ENCODE measurements around the gene ETS2.

The ETS2 gene

GRCh38 chr21:38807441-38807871 is 1.7 kb downstream of the ETS2 start:
- Histone ChIP-seq H3K4me3 (replicated peaks; ENCODE audit: insufficient read depth, low read length) (peak overlapping the region; percentile 59), H3K27ac (replicated peaks) (peak overlapping the region; percentile 95), H3K27me3 (ENCODE audit: insufficient read depth, poor library complexity, severe bottlenecking) (no peaks in the 10 kb centered on the region)
- DNase-seq (ENCODE audit: low read depth in 1 of 2, low spot score in 1 of 2): no peak
- no peak for TF ChIP-seq GABPA (IDR thresholded peaks at IDR 0.05; ENCODE audit: low read depth)
- TF ChIP-seq, protein P1, sequence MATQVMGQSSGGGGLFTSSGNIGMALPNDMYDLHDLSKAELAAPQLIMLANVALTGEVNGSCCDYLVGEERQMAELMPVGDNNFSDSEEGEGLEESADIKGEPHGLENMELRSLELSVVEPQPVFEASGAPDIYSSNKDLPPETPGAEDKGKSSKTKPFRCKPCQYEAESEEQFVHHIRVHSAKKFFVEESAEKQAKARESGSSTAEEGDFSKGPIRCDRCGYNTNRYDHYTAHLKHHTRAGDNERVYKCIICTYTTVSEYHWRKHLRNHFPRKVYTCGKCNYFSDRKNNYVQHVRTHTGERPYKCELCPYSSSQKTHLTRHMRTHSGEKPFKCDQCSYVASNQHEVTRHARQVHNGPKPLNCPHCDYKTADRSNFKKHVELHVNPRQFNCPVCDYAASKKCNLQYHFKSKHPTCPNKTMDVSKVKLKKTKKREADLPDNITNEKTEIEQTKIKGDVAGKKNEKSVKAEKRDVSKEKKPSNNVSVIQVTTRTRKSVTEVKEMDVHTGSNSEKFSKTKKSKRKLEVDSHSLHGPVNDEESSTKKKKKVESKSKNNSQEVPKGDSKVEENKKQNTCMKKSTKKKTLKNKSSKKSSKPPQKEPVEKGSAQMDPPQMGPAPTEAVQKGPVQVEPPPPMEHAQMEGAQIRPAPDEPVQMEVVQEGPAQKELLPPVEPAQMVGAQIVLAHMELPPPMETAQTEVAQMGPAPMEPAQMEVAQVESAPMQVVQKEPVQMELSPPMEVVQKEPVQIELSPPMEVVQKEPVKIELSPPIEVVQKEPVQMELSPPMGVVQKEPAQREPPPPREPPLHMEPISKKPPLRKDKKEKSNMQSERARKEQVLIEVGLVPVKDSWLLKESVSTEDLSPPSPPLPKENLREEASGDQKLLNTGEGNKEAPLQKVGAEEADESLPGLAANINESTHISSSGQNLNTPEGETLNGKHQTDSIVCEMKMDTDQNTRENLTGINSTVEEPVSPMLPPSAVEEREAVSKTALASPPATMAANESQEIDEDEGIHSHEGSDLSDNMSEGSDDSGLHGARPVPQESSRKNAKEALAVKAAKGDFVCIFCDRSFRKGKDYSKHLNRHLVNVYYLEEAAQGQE (IDR thresholded peaks at IDR 0.05; ENCODE audit: insufficient replicate concordance, low read depth): peak; percentile 51

- Histone ChIP-seq H3K4me3 (replicated peaks; ENCODE audit: insufficient read depth, low read length) (peak overlapping the region; percentile 59; the same call in 1 of the 2 replicates), H3K27ac (replicated peaks) (peak overlapping the region; percentile 95), H3K27me3 (ENCODE audit: insufficient read depth, poor library complexity, severe bottlenecking) (no peaks in the 10 kb centered on the region)
- DNase-seq (ENCODE audit: low read depth in 1 of 2, low spot score in 1 of 2): no peak
- TF ChIP-seq POLR2AphosphoS5 (IDR thresholded peaks at IDR 0.05; ENCODE audit: low read depth) (no peak), CTCF (IDR thresholded peaks at IDR 0.05; ENCODE audit: insufficient read depth, low read length) (no peak), SPI1 (IDR thresholded peaks at IDR 0.05; ENCODE audit: borderline replicate concordance, low read depth) (no peak), GABPA (IDR thresholded peaks at IDR 0.05; ENCODE audit: low read depth) (no peak)
- TF ChIP-seq, protein P1 (IDR thresholded peaks at IDR 0.05; ENCODE audit: insufficient replicate concordance, low read depth): no peak
These were observed 2.3 kb downstream of the ETS2 start for GRCh38 chr21:38807986-38808385.

DNA sequence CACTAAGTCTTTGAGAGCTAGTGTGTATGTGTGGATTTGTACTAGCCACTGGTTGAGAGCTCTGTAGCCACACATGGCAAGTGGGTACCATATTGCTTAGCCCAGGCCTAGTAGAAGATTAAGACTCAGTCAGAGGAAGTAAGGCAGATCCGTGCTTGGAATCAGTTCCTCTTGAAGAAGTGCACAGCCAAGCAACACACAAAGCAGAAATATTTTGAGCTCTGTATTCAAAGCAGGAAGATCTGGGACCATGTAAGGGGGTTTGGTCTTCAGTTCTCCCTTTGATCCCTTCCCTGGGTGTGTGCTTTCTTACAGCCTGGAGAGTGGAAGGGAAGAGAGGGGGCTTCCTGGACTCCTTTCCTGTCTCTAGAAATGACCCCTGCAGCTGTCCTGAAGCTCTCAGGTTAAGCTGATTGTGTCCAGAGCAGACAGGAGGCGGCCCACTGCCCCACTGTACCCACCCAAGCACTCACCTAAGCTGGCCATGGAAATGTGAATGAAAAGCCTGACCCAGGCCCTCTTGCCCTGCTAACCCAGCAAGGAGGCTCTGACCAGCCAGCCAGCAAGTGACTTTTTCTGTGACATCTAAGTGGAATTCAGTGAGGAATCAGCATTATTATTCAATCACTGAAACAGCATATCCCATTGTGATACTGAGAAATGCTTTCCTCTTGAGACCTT is 3.6 kb downstream of the ETS2 start:
- Histone ChIP-seq H3K4me3 (replicated peaks; ENCODE audit: insufficient read depth, low read length) (no peak overlapping the region), H3K27ac (replicated peaks) (peak overlapping the region; percentile 12; the same call in 1 of the 2 replicates), H3K27me3 (ENCODE audit: insufficient read depth, poor library complexity, severe bottlenecking) (no peaks in the 10 kb centered on the region)
- DNase-seq (ENCODE audit: low read depth in 1 of 2, low spot score in 1 of 2): peak in 1 of 2 experiments; percentile 53
- TF ChIP-seq SPI1 (IDR thresholded peaks at IDR 0.05; ENCODE audit: borderline replicate concordance, low read depth) (peak; percentile 69; the same call in 1 of the 2 replicates), CTCF (IDR thresholded peaks at IDR 0.05; ENCODE audit: insufficient read depth, low read length) (no peak)

DNA sequence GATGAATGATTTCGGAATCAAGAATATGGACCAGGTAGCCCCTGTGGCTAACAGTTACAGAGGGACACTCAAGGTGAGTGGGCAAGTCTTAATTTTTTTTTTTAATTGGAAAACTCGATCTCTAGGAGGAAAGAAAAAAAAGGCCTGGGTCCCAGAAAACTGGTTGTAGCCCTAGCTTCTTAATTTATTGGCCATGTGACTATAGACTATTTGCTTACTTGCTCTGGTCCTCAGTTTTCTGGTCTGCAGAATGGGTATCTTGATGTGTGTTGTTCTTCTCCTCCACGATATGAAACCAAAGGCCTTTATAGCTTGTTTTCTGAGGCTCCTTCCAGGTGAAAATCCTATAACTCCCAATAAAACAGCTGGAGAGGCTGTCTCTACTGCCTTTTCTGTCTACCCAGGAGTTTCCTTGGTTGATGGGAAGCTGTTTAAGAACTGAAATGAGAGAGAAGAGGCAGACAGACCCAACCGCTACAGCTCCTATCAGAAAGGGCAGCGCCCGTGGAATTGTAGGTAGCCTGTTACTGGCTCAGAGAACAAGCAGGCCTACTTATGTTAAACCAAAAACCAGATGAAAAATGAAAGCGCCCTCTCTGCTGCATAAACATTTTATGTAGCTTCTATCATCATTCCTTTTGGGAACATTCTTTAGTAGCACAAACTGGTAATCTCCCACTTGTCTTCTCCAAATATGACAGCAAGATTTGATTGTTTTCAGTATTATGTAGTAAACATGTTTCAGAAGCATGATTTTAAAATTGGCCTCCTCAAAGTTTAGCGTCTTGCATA is 4.5 kb downstream of the ETS2 start:
- Histone ChIP-seq H3K27ac (replicated peaks) (no peak overlapping the region; the same call in 1 of the 2 replicates), H3K4me3 (replicated peaks; ENCODE audit: insufficient read depth, low read length) (no peak overlapping the region), H3K27me3 (ENCODE audit: insufficient read depth, poor library complexity, severe bottlenecking) (no peaks in the 10 kb centered on the region)
- no peak for TF ChIP-seq SPI1 (IDR thresholded peaks at IDR 0.05; ENCODE audit: borderline replicate concordance, low read depth)
- TF ChIP-seq GABPA (IDR thresholded peaks at IDR 0.05; ENCODE audit: low read depth): no peak
- TF ChIP-seq POLR2AphosphoS5 (IDR thresholded peaks at IDR 0.05; ENCODE audit: low read depth): no peak
- TF ChIP-seq, protein P1 (IDR thresholded peaks at IDR 0.05; ENCODE audit: insufficient replicate concordance, low read depth): no peak
- no peak for TF ChIP-seq CTCF (IDR thresholded peaks at IDR 0.05; ENCODE audit: insufficient read depth, low read length)
- DNase-seq (ENCODE audit: low read depth in 1 of 2, low spot score in 1 of 2): no peak
